WERI-Rb-1 (cell line): ENCODE data around the gene GBX1.

Experiments used
- DNase-seq: peaks from one replicate; pipeline ENCODE4 v3.0.0-alpha.2; 2020
- H3K27ac ChIP-seq: fragments of 250-450 bp; sonication (Bioruptor Pico); 2 replicates; pipeline ENCODE4 v1.5.1; 2020; ENCODE audit warnings: mild to moderate bottlenecking, moderate library complexity
- H3K27me3 ChIP-seq: fragments of 250-450 bp; sonication (Bioruptor Pico); 2 replicates; pipeline ENCODE4 v1.5.1; 2021; ENCODE audit warnings: mild to moderate bottlenecking, low read depth, moderate library complexity; ENCODE audit not compliant: insufficient read depth, severe bottlenecking
- H3K36me3 ChIP-seq: fragments of 250-450 bp; sonication (Bioruptor Pico); 2 replicates; pipeline ENCODE4 v1.5.1; 2020; ENCODE audit warnings: mild to moderate bottlenecking, moderate library complexity
- H3K4me3 ChIP-seq: 2 replicates; pipeline ENCODE4 v1.5.1; 2011; ENCODE audit warnings: low read depth, mild to moderate bottlenecking, control low read depth, low read length
- H3K9me3 ChIP-seq: fragments of 250-450 bp; sonication (Bioruptor Pico); 2 replicates; pipeline ENCODE4 v1.5.1; 2021; ENCODE audit warnings: mild to moderate bottlenecking, moderate library complexity; ENCODE audit not compliant: severe bottlenecking
- TF ChIP-seq, protein P1 (sequence below): IDR thresholded peaks from 2 replicates; pipeline ENCODE4 v1.5.1; 2011; ENCODE audit warnings: low read depth, mild to moderate bottlenecking, control low read depth, inconsistent platforms, low read length

The GBX1 gene

DNA sequence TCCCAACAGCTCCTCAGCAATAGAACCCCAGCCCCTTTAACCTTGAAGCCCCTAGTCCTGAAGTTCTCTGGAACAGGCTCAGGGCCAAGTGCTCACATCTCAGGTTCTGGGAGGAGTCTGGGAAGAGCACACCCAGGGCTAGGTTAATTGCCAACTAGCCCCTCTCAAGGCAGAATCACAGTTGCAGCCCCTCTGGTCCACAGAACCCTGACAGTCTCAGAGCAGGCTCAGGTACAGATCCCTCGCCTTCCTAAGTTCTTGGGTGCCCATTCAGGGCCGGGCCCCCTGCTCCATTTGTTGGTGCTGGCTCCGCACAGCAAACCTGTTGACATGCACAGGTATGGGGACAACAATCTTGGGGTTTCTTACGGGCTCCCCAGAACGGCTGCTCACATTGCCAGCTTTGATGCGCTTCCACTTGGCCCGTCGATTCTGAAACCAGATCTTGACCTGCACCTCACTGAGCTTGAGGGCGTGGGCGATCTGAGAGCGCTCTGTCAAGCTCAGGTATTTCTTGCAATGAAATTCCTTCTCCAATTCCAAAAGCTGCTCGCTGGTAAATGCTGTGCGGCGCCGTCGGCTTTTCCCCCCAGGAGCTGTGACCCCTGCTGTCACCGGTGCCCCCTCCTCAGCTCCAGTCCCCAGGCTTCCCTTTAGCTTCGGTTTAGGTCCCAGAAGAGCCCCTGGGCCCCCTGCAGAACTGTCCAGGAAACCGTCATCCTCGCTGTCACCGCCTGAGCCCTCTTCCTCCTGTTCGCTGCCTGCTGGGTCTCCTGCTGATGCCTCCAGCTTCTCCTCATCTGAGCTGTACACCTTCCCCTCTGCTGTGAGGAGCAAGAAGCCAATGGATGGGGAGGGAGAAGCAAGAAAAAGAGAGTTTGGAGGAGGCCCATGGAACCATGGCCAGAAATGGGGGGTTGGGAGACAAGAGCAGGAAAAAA is 18.9 kb downstream of the GBX1 start:
- no peak for DNase-seq
- peaks cover 9% of the 10 kb centered on the region for H3K36me3 ChIP-seq
- no peaks in the 10 kb centered on the region for H3K9me3 ChIP-seq
- TF ChIP-seq, protein P1, sequence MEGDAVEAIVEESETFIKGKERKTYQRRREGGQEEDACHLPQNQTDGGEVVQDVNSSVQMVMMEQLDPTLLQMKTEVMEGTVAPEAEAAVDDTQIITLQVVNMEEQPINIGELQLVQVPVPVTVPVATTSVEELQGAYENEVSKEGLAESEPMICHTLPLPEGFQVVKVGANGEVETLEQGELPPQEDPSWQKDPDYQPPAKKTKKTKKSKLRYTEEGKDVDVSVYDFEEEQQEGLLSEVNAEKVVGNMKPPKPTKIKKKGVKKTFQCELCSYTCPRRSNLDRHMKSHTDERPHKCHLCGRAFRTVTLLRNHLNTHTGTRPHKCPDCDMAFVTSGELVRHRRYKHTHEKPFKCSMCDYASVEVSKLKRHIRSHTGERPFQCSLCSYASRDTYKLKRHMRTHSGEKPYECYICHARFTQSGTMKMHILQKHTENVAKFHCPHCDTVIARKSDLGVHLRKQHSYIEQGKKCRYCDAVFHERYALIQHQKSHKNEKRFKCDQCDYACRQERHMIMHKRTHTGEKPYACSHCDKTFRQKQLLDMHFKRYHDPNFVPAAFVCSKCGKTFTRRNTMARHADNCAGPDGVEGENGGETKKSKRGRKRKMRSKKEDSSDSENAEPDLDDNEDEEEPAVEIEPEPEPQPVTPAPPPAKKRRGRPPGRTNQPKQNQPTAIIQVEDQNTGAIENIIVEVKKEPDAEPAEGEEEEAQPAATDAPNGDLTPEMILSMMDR, result no peak
- no peak overlapping the region for H3K27ac ChIP-seq
- H3K4me3 ChIP-seq, result no peak overlapping the region
- H3K27me3 ChIP-seq, result no peaks in the 10 kb centered on the region

DNA sequence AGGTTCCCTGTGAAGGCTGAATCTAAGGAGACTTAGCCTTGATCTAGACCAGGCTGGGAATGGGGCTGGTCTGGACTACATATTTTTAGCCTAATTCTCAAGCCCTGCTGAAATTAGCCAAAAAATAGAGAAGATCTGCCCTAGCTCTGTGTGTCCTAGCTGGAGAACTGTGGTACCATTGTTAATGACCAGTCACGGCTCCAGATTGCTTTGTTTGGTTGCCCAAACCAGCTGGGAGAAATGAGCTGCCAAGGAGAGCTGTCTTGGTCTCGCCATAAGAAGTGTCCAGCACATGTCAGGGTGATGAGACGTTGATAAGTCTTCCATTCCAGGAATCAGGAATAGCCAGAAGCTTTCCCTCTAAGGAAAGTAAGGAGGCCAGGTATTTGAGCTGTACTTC is 20.7 kb downstream of the GBX1 start:
- Histone ChIP-seq H3K9me3 (no peaks in the 10 kb centered on the region), H3K27ac (no peak overlapping the region), H3K36me3 (peaks cover 27% of the 10 kb centered on the region), H3K27me3 (no peaks in the 10 kb centered on the region), H3K4me3 (no peak overlapping the region)
- DNase-seq, result no peak
- TF ChIP-seq, protein P1, result no peak

DNA sequence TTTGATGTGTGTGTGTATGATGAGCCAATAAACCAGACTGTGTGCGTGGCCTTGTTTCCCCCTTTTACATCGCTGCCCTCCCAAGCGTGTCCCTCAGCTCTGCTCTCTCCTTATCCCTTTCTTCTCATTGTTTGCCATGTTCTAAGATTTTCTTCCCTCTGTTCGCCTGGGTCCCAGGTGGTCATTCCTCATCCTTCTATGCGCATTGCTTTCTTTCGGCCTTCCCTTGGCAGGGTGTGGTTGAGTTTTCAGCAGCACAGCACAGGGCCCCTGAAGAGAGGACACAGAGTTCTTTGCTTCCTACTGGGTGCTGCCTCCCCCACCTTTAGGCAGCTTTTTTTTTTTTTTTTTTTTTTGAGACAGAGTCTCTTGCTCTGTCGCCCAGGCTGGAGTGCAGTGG is 23.1 kb downstream of the GBX1 start:
- Histone ChIP-seq H3K27ac (no peak overlapping the region), H3K4me3 (no peak overlapping the region), H3K27me3 (no peaks in the 10 kb centered on the region), H3K36me3 (peaks cover 40% of the 10 kb centered on the region), H3K9me3 (no peaks in the 10 kb centered on the region)
- no peak for DNase-seq
- TF ChIP-seq, protein P1, result no peak

DNA sequence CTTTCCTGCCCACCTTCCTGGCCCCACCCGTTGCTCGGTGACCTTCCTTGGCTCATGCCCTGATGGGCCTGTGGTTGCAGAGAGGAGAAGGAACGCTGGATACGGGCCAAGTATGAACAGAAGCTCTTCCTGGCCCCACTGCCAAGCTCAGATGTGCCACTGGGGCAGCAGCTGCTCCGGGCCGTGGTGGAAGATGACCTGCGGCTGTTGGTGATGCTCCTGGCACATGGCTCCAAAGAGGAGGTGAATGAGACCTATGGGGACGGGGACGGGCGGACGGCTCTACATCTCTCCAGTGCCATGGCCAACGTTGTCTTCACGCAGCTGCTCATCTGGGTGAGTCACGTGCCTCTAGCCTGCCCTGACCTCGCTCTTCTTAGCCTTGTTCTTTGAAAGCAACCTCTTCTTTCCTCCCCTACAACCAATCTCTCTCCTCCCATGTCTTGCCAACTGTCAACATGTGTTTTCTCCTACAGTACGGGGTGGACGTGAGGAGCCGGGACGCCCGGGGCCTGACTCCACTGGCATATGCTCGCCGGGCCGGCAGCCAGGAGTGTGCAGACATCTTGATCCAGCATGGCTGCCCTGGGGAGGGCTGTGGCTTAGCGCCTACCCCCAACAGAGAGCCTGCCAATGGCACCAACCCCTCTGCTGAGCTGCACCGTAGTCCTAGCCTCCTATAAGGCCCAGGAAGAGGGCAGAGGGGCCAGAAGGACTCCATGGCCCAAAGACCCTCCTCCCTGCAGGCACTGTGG is 24.1 kb downstream of the GBX1 start:
- no peaks in the 10 kb centered on the region for H3K27me3 ChIP-seq
- no peak overlapping the region for H3K27ac ChIP-seq
- H3K36me3 ChIP-seq, result peaks cover 42% of the 10 kb centered on the region
- DNase-seq, result peak; percentile 6
- no peak overlapping the region for H3K4me3 ChIP-seq
- TF ChIP-seq, protein P1, result no peak
- H3K9me3 ChIP-seq, result no peaks in the 10 kb centered on the region

DNA sequence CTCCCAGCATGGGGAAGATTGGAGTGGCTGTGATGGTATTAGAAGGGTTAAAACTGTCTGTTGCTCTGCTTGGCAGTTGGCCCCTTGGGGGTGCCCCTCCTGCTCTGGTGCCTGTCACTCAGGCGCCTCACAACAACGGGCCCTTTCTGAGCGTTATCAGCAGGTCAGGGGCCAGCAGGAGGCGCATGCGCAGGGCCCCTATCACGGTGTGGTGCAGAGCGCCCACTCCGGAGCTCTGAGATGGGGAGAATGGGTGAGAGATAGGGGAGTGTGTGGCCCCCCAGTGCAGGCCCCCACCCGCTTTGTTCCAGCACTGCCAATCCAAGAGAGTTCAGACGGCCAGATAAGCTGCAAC is 24.8 kb downstream of the GBX1 start:
- Histone ChIP-seq H3K36me3 (peaks cover 44% of the 10 kb centered on the region), H3K27ac (no peak overlapping the region), H3K9me3 (no peaks in the 10 kb centered on the region), H3K27me3 (no peaks in the 10 kb centered on the region), H3K4me3 (no peak overlapping the region)
- DNase-seq, result peak; percentile 10
- TF ChIP-seq, protein P1, result no peak
